Measurements from ENCODE around the gene DSCAML1. TPM values are rescaled to one million over a fixed set of nuclear protein-coding genes. Genes with fewer than 3 reads are reported as not detected.

DSCAML1 gene
- total and polyA plus RNA-seq, 5 donors from 2014 or later, result 0.08 to 1.6 (median 0.30) TPM; not detected in 1

- Histone ChIP-seq H3K9me3 (ENCODE audit: control insufficient read depth in 2 of 2, low read length in 2 of 2) (no peaks in the 10 kb centered on the region), H3K36me3 (ENCODE audit: control insufficient read depth, insufficient read depth, low read length) (no peaks in the 10 kb centered on the region), H3K27me3 (ENCODE audit: control insufficient read depth, insufficient read depth, low read length) (no peaks in the 10 kb centered on the region), H3K27ac (ENCODE audit: insufficient read depth, low read length, poor library complexity, severe bottlenecking) (peak within 1 kb of the TSS; percentile 67), H3K4me1 (ENCODE audit: control insufficient read depth, insufficient read depth, low read length, poor library complexity, severe bottlenecking) (peaks cover 51% of the 10 kb centered on the region), H3K4me3 (ENCODE audit: low read depth, low read length) (no peak within 1 kb of the TSS)
- Mint-ChIP-seq H3K4me3 (peak within 1 kb of the TSS; percentile 67 to 82 (median 74)), H3K27me3 (no peaks in the 10 kb centered on the region), H3K36me3 (no peaks in the 10 kb centered on the region), H3K27ac (peak within 1 kb of the TSS; percentile 79 to 92 (median 88)), H3K4me1 (peaks cover 5 to 77% (median 23%) of the 10 kb centered on the region in 4 donors), H3K9me3 (no peaks in the 10 kb centered on the region)
- no peak for DNase-seq
- no peak for ATAC-seq (ENCODE audit: low read depth in 2 of 2)
These were observed 27.8 kb upstream of the DSCAML1 start, which contains the start of gene FXYD2 for GRCh38 chr11:117824571-117825537. Gene FXYD2 (minus strand): TSS chr11:117824744. CDS start chr11:117824678, 66 bp downstream.

GRCh38 chr11:117823946-117824420 is 27.0 kb upstream of the DSCAML1 start:
- ATAC-seq (ENCODE audit: low read depth in 2 of 2) (no peak), DNase-seq (no peak)
- H3K9me3 ChIP-seq (ENCODE audit: control insufficient read depth in 2 of 2, low read length in 2 of 2), result no peaks in the 10 kb centered on the region
- Mint-ChIP-seq H3K36me3 (no peaks in the 10 kb centered on the region), H3K4me3 (peak overlapping the region; percentile 57 to 82 (median 72)), H3K9me3 (no peaks in the 10 kb centered on the region), H3K27ac (peak overlapping the region; percentile 73 to 92 (median 76)), H3K4me1 (peaks cover 5 to 71% (median 23%) of the 10 kb centered on the region in 4 donors), H3K27me3 (no peaks in the 10 kb centered on the region)
- H3K36me3 ChIP-seq (ENCODE audit: control insufficient read depth, insufficient read depth, low read length), result no peaks in the 10 kb centered on the region
- H3K27ac ChIP-seq (ENCODE audit: insufficient read depth, low read length, poor library complexity, severe bottlenecking), result peak overlapping the region; percentile 67
- no peak overlapping the region for H3K4me3 ChIP-seq (ENCODE audit: low read depth, low read length)
- H3K4me1 ChIP-seq (ENCODE audit: control insufficient read depth, insufficient read depth, low read length, poor library complexity, severe bottlenecking), result peaks cover 47% of the 10 kb centered on the region
- no peaks in the 10 kb centered on the region for H3K27me3 ChIP-seq (ENCODE audit: control insufficient read depth, insufficient read depth, low read length)

GRCh38 chr11:117823294-117823945 is 26.4 kb upstream of the DSCAML1 start:
- ATAC-seq (ENCODE audit: low read depth in 2 of 2) (peak; percentile 45 to 72), DNase-seq (peak; percentile 18 to 75 (median 63))
- Mint-ChIP-seq H3K27ac (peak overlapping the region; percentile 66 to 92 (median 73)), H3K4me3 (peak overlapping the region in 3 of 4 donors; percentile 57 to 82 (median 67)), H3K36me3 (no peaks in the 10 kb centered on the region), H3K9me3 (no peaks in the 10 kb centered on the region), H3K27me3 (no peaks in the 10 kb centered on the region), H3K4me1 (peaks cover 5 to 67% (median 23%) of the 10 kb centered on the region in 4 donors)
- peaks cover 42% of the 10 kb centered on the region for H3K4me1 ChIP-seq (ENCODE audit: control insufficient read depth, insufficient read depth, low read length, poor library complexity, severe bottlenecking)
- H3K36me3 ChIP-seq (ENCODE audit: control insufficient read depth, insufficient read depth, low read length), result no peaks in the 10 kb centered on the region
- H3K4me3 ChIP-seq (ENCODE audit: low read depth, low read length), result no peak overlapping the region
- H3K27ac ChIP-seq (ENCODE audit: insufficient read depth, low read length, poor library complexity, severe bottlenecking), result peak overlapping the region; percentile 67
- H3K27me3 ChIP-seq (ENCODE audit: control insufficient read depth, insufficient read depth, low read length), result no peaks in the 10 kb centered on the region
- no peaks in the 10 kb centered on the region for H3K9me3 ChIP-seq (ENCODE audit: control insufficient read depth in 2 of 2, low read length in 2 of 2)

- Mint-ChIP-seq H3K4me3 (peak overlapping the region in 1 of 4 donors; percentile 47), H3K27me3 (no peaks in the 10 kb centered on the region), H3K36me3 (no peaks in the 10 kb centered on the region), H3K9me3 (no peaks in the 10 kb centered on the region), H3K27ac (peak overlapping the region in 2 of 3 donors; percentile 48 to 73), H3K4me1 (peaks cover 11 to 68% (median 23%) of the 10 kb centered on the region in 4 donors)
- DNase-seq (peak in 2 of 3 donors; percentile 42 to 44), ATAC-seq (ENCODE audit: low read depth in 2 of 2) (no peak)
- H3K27me3 ChIP-seq (ENCODE audit: control insufficient read depth, insufficient read depth, low read length), result no peaks in the 10 kb centered on the region
- H3K4me1 ChIP-seq (ENCODE audit: control insufficient read depth, insufficient read depth, low read length, poor library complexity, severe bottlenecking), result peaks cover 42% of the 10 kb centered on the region
- no peaks in the 10 kb centered on the region for H3K36me3 ChIP-seq (ENCODE audit: control insufficient read depth, insufficient read depth, low read length)
- H3K9me3 ChIP-seq (ENCODE audit: control insufficient read depth in 2 of 2, low read length in 2 of 2), result no peaks in the 10 kb centered on the region
- no peak overlapping the region for H3K4me3 ChIP-seq (ENCODE audit: low read depth, low read length)
- peak overlapping the region; percentile 67 for H3K27ac ChIP-seq (ENCODE audit: insufficient read depth, low read length, poor library complexity, severe bottlenecking)
These were observed 25.3 kb upstream of the DSCAML1 start for GRCh38 chr11:117822074-117823033.

- Mint-ChIP-seq H3K4me1 (peaks cover 11 to 66% (median 22%) of the 10 kb centered on the region in 4 donors), H3K9me3 (no peaks in the 10 kb centered on the region), H3K4me3 (no peak overlapping the region), H3K36me3 (no peaks in the 10 kb centered on the region), H3K27ac (no peak overlapping the region), H3K27me3 (no peaks in the 10 kb centered on the region)
- Histone ChIP-seq H3K9me3 (ENCODE audit: control insufficient read depth in 2 of 2, low read length in 2 of 2) (no peaks in the 10 kb centered on the region), H3K27ac (ENCODE audit: insufficient read depth, low read length, poor library complexity, severe bottlenecking) (no peak overlapping the region), H3K36me3 (ENCODE audit: control insufficient read depth, insufficient read depth, low read length) (no peaks in the 10 kb centered on the region), H3K4me1 (ENCODE audit: control insufficient read depth, insufficient read depth, low read length, poor library complexity, severe bottlenecking) (peaks cover 49% of the 10 kb centered on the region), H3K27me3 (ENCODE audit: control insufficient read depth, insufficient read depth, low read length) (no peaks in the 10 kb centered on the region), H3K4me3 (ENCODE audit: low read depth, low read length) (no peak overlapping the region)
- ATAC-seq (ENCODE audit: low read depth in 2 of 2), result no peak
- DNase-seq, result no peak
These were observed 24.4 kb upstream of the DSCAML1 start for GRCh38 chr11:117821431-117821830.

GRCh38 chr11:117820516-117820915 is 23.5 kb upstream of the DSCAML1 start:
- H3K27me3 Mint-ChIP-seq, result no peaks in the 10 kb centered on the region
- peak overlapping the region in 1 of 3 donors; percentile 54 for H3K27ac Mint-ChIP-seq
- no peak overlapping the region for H3K4me3 Mint-ChIP-seq
- Histone ChIP-seq H3K27me3 (ENCODE audit: control insufficient read depth, insufficient read depth, low read length) (no peaks in the 10 kb centered on the region), H3K36me3 (ENCODE audit: control insufficient read depth, insufficient read depth, low read length) (no peaks in the 10 kb centered on the region), H3K4me3 (ENCODE audit: low read depth, low read length) (no peak overlapping the region), H3K4me1 (ENCODE audit: control insufficient read depth, insufficient read depth, low read length, poor library complexity, severe bottlenecking) (peaks cover 55% of the 10 kb centered on the region), H3K9me3 (ENCODE audit: control insufficient read depth in 2 of 2, low read length in 2 of 2) (no peaks in the 10 kb centered on the region), H3K27ac (ENCODE audit: insufficient read depth, low read length, poor library complexity, severe bottlenecking) (no peak overlapping the region)
- ATAC-seq (ENCODE audit: low read depth in 2 of 2) (no peak), DNase-seq (no peak)
- H3K9me3 Mint-ChIP-seq, result no peaks in the 10 kb centered on the region
- no peaks in the 10 kb centered on the region for H3K36me3 Mint-ChIP-seq
- H3K4me1 Mint-ChIP-seq, result peaks cover 11 to 66% (median 25%) of the 10 kb centered on the region in 4 donors

GRCh38 chr11:117820071-117820470 is 23.1 kb upstream of the DSCAML1 start:
- Histone ChIP-seq H3K27me3 (ENCODE audit: control insufficient read depth, insufficient read depth, low read length) (no peaks in the 10 kb centered on the region), H3K4me3 (ENCODE audit: low read depth, low read length) (no peak overlapping the region), H3K9me3 (ENCODE audit: control insufficient read depth in 2 of 2, low read length in 2 of 2) (no peaks in the 10 kb centered on the region), H3K4me1 (ENCODE audit: control insufficient read depth, insufficient read depth, low read length, poor library complexity, severe bottlenecking) (peaks cover 60% of the 10 kb centered on the region), H3K36me3 (ENCODE audit: control insufficient read depth, insufficient read depth, low read length) (no peaks in the 10 kb centered on the region), H3K27ac (ENCODE audit: insufficient read depth, low read length, poor library complexity, severe bottlenecking) (no peak overlapping the region)
- DNase-seq (no peak), ATAC-seq (ENCODE audit: low read depth in 2 of 2) (no peak)
- no peaks in the 10 kb centered on the region for H3K36me3 Mint-ChIP-seq
- H3K27me3 Mint-ChIP-seq, result no peaks in the 10 kb centered on the region
- H3K9me3 Mint-ChIP-seq, result no peaks in the 10 kb centered on the region
- H3K27ac Mint-ChIP-seq, result no peak overlapping the region
- H3K4me3 Mint-ChIP-seq, result no peak overlapping the region
- H3K4me1 Mint-ChIP-seq, result peaks cover 11 to 66% (median 28%) of the 10 kb centered on the region in 4 donors
